HPDE6-E6E7 (cell line): ENCODE data around the gene OR1S1.
A peak's percentile ranks its signal among the peaks of the same experiment; 100 is the strongest.
"Not testable (repeated sequence)": the region's sequence is repeated elsewhere in the genome, so short reads cannot be mapped to it uniquely, and the experiment has no call there.

ENCODE experiments used
- DNase-seq: peaks from one replicate; pipeline ENCODE4 v3.0.0; 2011; ENCODE audit warnings: missing footprints; ENCODE audit errors: extremely low spot score

OR1S1 gene

GRCh38 chr11:58212420-58212819, at the start of gene OR1S1:
Gene OR1S1, plus strand, starts transcription at chr11:58212720.
- not testable (repeated sequence) for DNase-seq

- no peak for DNase-seq
Measured at GRCh38 chr11:58164389-58164788, 48.1 kb upstream of the OR1S1 start.

GRCh38 chr11:58164990-58165389, 47.5 kb upstream of the OR1S1 start:
- no peak for DNase-seq

- no peak for DNase-seq
Measured at GRCh38 chr11:58165504-58166106, 46.9 kb upstream of the OR1S1 start.

- no peak for DNase-seq
Measured at GRCh38 chr11:58177409-58178054, 35.0 kb upstream of the OR1S1 start.

GRCh38 chr11:58178444-58178843, 34.1 kb upstream of the OR1S1 start:
- DNase-seq: no peak

GRCh38 chr11:58179648-58180047, 32.9 kb upstream of the OR1S1 start:
- DNase-seq: no peak

- DNase-seq: no peak
Measured at GRCh38 chr11:58186938-58187337, 25.6 kb upstream of the OR1S1 start.

GRCh38 chr11:58188770-58189169, 23.8 kb upstream of the OR1S1 start, which contains the start of gene OR9Q2:
Gene OR9Q2, plus strand, starts transcription at chr11:58189070. Its CDS starts 1,421 bp downstream, at chr11:58190491.
- DNase-seq: no peak

- no peak for DNase-seq
Measured at GRCh38 chr11:58192229-58192628, 20.3 kb upstream of the OR1S1 start.

GRCh38 chr11:58193391-58193790, 19.1 kb upstream of the OR1S1 start:
- no peak for DNase-seq

GRCh38 chr11:58195939-58196338, 16.6 kb upstream of the OR1S1 start:
- no peak for DNase-seq

GRCh38 chr11:58199271-58199670, 13.2 kb upstream of the OR1S1 start:
- DNase-seq: no peak

GRCh38 chr11:58204042-58204441, 8.5 kb upstream of the OR1S1 start, which contains the start of gene OR1S2:
Gene OR1S2, minus strand, starts transcription at chr11:58204142. Its CDS starts 0 bp downstream, at chr11:58204142.
- no peak for DNase-seq

- DNase-seq: no peak
Measured at GRCh38 chr11:58216476-58216875, 4.0 kb downstream of the OR1S1 start.

- DNase-seq: peak; percentile 22
Measured at GRCh38 chr11:58222721-58223120, 10.2 kb downstream of the OR1S1 start.

- DNase-seq: no peak
Measured at GRCh38 chr11:58227956-58228615, 15.6 kb downstream of the OR1S1 start.

GRCh38 chr11:58243954-58244353, 31.4 kb downstream of the OR1S1 start:
- DNase-seq: no peak

GRCh38 chr11:58254936-58255335, 42.4 kb downstream of the OR1S1 start:
- DNase-seq: no peak

GRCh38 chr11:58259983-58260382, 47.5 kb downstream of the OR1S1 start:
- DNase-seq: no peak
